Measurements from ENCODE around the gene CD244.
A peak's percentile ranks its signal among the peaks of the same experiment; 100 is the strongest.

Gene CD244, protein sequence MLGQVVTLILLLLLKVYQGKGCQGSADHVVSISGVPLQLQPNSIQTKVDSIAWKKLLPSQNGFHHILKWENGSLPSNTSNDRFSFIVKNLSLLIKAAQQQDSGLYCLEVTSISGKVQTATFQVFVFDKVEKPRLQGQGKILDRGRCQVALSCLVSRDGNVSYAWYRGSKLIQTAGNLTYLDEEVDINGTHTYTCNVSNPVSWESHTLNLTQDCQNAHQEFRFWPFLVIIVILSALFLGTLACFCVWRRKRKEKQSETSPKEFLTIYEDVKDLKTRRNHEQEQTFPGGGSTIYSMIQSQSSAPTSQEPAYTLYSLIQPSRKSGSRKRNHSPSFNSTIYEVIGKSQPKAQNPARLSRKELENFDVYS

GRCh38 chr1:160862203-160863060 is at the start of gene CD244:
Gene CD244 (minus strand): TSS chr1:160862887. CDS start chr1:160862677, 210 bp downstream.
- no peak for TF ChIP-seq CTCF (IDR thresholded peaks at IDR 0.05; ENCODE audit: low read depth, low read length, missing control alignments)
- in situ Hi-C loops (cut with HindIII; ENCODE audit: low sequenced_read_pairs): no loop called here
- DNase-seq (ENCODE audit: low read depth): no peak
- H3K4me3 ChIP-seq (ENCODE audit: low read depth, low read length): no peak within 1 kb of the TSS

- DNase-seq (ENCODE audit: low read depth): no peak
- no peak for TF ChIP-seq CTCF (IDR thresholded peaks at IDR 0.05; ENCODE audit: low read depth, low read length, missing control alignments)
- in situ Hi-C loops (cut with HindIII; ENCODE audit: low sequenced_read_pairs): no loop called here
- no peak overlapping the region for H3K4me3 ChIP-seq (ENCODE audit: low read depth, low read length)
Observed at GRCh38 chr1:160911925-160912324, 49.2 kb upstream of the CD244 start.

GRCh38 chr1:160911441-160911840 is 48.8 kb upstream of the CD244 start:
- DNase-seq (ENCODE audit: low read depth): no peak
- no peak overlapping the region for H3K4me3 ChIP-seq (ENCODE audit: low read depth, low read length)
- in situ Hi-C loops (cut with HindIII; ENCODE audit: low sequenced_read_pairs): no loop called here
- no peak for TF ChIP-seq CTCF (IDR thresholded peaks at IDR 0.05; ENCODE audit: low read depth, low read length, missing control alignments)

DNA sequence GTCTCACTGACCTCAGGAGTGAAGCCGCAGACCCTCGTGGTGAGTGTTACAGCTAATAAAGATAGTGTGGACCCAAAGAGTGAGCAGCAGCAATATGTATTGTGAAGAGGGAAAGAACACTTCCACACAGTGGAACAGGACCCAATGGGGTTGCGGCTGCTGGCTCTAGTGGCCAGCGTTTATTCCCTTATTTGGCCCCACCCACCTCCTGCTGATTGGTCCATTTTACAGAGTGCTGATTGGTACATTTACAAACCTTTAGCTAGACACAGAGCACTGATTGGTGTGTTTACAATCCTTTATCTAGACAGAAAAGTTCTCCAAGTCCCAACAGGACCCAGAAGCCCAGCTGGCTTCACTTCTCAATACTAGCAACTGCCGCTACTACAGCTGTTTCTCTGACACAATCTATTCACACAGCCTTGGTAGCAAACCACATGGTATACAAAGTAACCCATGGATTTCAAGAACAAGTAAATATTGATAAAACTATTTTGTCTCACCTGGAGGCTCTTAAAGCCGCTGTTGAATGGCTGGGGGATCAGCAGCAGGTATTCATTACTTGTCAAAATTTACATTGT is 47.6 kb upstream of the CD244 start:
- no peak overlapping the region for H3K4me3 ChIP-seq (ENCODE audit: low read depth, low read length)
- DNase-seq (ENCODE audit: low read depth): no peak
- in situ Hi-C loops (cut with HindIII; ENCODE audit: low sequenced_read_pairs): no loop called here
- TF ChIP-seq CTCF (IDR thresholded peaks at IDR 0.05; ENCODE audit: low read depth, low read length, missing control alignments): no peak

DNA sequence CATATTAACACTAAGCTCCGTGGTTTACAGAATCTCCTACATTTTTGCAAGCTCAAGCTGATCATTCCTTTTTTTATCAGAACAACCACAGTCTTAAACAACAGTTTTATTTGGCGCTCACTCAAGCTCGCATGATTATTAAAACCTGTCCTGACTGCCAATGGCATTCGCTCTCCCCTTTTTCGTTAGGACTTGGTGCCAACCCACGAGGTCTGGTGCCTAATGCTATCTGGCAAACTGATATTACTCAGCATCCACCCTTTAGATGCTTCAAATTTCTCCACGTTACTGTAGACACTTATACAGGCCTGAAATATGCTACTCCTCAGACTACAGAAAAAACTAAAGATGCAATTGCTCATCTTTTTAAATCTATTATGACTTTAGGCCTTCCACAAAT is 45.3 kb upstream of the CD244 start:
- no peak for TF ChIP-seq CTCF (IDR thresholded peaks at IDR 0.05; ENCODE audit: low read depth, low read length, missing control alignments)
- in situ Hi-C loops (cut with HindIII; ENCODE audit: low sequenced_read_pairs): no loop called here
- peak; percentile 3 for DNase-seq (ENCODE audit: low read depth)
- H3K4me3 ChIP-seq (ENCODE audit: low read depth, low read length): no peak overlapping the region

GRCh38 chr1:160905617-160905989 is 42.9 kb upstream of the CD244 start:
- in situ Hi-C loops (cut with HindIII; ENCODE audit: low sequenced_read_pairs): no loop called here
- no peak for DNase-seq (ENCODE audit: low read depth)
- TF ChIP-seq CTCF (IDR thresholded peaks at IDR 0.05; ENCODE audit: low read depth, low read length, missing control alignments): no peak
- no peak overlapping the region for H3K4me3 ChIP-seq (ENCODE audit: low read depth, low read length)
